HepG2 (cell line): ENCODE data around the gene ARFGEF2. TPM values are rescaled to one million over a fixed set of nuclear protein-coding genes. Genes with fewer than 3 reads are reported as not detected.

Experiments used
- CENPX ChIP-seq: sonication (generic); formaldehyde crosslinking; IDR thresholded peaks from 2 replicates; pipeline ENCODE4 v1.9.0; 2021; ENCODE audit warnings: mild to moderate bottlenecking, missing genetic modification reagents, moderate library complexity
- HDAC2 ChIP-seq: sonication (generic); formaldehyde crosslinking; IDR thresholded peaks from 2 replicates; pipeline ENCODE4 v1.4.0; 2020; ENCODE audit warnings: missing genetic modification reagents
- HNF4A ChIP-seq: sonication (generic); formaldehyde crosslinking; IDR thresholded peaks from 2 replicates; pipeline ENCODE4 v1.4.0; 2020; ENCODE audit warnings: missing genetic modification reagents
- MTF1 ChIP-seq: sonication (generic); formaldehyde crosslinking; IDR thresholded peaks from 2 replicates; pipeline ENCODE4 v1.5.0; 2020; ENCODE audit warnings: missing genetic modification reagents
- NONO ChIP-seq, 2 experiments: fragments of 450-650 bp in 1 of 2; sonication (generic) in 1 of 2; formaldehyde crosslinking in 1 of 2; IDR thresholded peaks in 1 of 2; conservative IDR thresholded peaks in 1 of 2; 2 replicates each; pipeline versions ENCODE4 v1.6.1 to v1.8.0; 2017 to 2022; ENCODE audit warnings: mild to moderate bottlenecking in 1 of 2, missing genetic modification reagents in 1 of 2, moderate library complexity in 1 of 2
- PTBP1 ChIP-seq: fragments of 200-400 bp; formaldehyde crosslinking; IDR thresholded peaks from 2 replicates; pipeline ENCODE4 v1.6.1; 2018; ENCODE audit warnings: low read length, low read depth; ENCODE audit not compliant: poor library complexity, severe bottlenecking
- RBFOX2 ChIP-seq: fragments of 200-400 bp; formaldehyde crosslinking; IDR thresholded peaks from 2 replicates; pipeline ENCODE4 v1.6.1; 2017; ENCODE audit warnings: low read depth, mild to moderate bottlenecking, low read length
- RXRB ChIP-seq: IDR thresholded peaks from 2 replicates; pipeline ENCODE4 v1.6.1; 2016; ENCODE audit warnings: borderline replicate concordance, missing genetic modification reagents, missing compliant biosample characterization
- SCMH1 ChIP-seq: sonication (generic); formaldehyde crosslinking; IDR thresholded peaks from 2 replicates; pipeline ENCODE4 v1.9.0; 2021; ENCODE audit warnings: missing genetic modification reagents, mild to moderate bottlenecking, borderline replicate concordance
- SKI ChIP-seq: fragments of 450-650 bp; IDR thresholded peaks from one replicate; pipeline ENCODE4 v1.6.1; 2018; ENCODE audit warnings: mild to moderate bottlenecking; ENCODE audit not compliant: partially characterized antibody
- SNAPC2 ChIP-seq: sonication (generic); formaldehyde crosslinking; IDR thresholded peaks from 2 replicates; pipeline ENCODE4 v1.8.1; 2022; ENCODE audit warnings: mild to moderate bottlenecking, missing genetic modification reagents
- TRIM22 ChIP-seq: fragments of 450-650 bp; IDR thresholded peaks from 2 replicates; pipeline ENCODE4 v1.6.1; 2017
- ZBTB37 ChIP-seq: sonication (generic); formaldehyde crosslinking; IDR thresholded peaks from 2 replicates; pipeline ENCODE4 v1.4.0; 2020; ENCODE audit warnings: mild to moderate bottlenecking, missing genetic modification reagents
- ZNF263 ChIP-seq: sonication (generic); formaldehyde crosslinking; IDR thresholded peaks from 2 replicates; pipeline ENCODE4 v1.4.0; 2020; ENCODE audit warnings: missing genetic modification reagents
- ZNF274 ChIP-seq: sonication (generic); formaldehyde crosslinking; IDR thresholded peaks from 2 replicates; pipeline ENCODE4 v1.5.1; 2020; ENCODE audit warnings: mild to moderate bottlenecking, missing genetic modification reagents
- ZNF333 ChIP-seq: sonication (generic); formaldehyde crosslinking; IDR thresholded peaks from 2 replicates; pipeline ENCODE4 v1.4.0; 2020; ENCODE audit warnings: mild to moderate bottlenecking, missing genetic modification reagents, borderline replicate concordance
- ZNF501 ChIP-seq: sonication (generic); formaldehyde crosslinking; IDR thresholded peaks from 2 replicates; pipeline ENCODE4 v1.5.1; 2020; ENCODE audit warnings: mild to moderate bottlenecking, moderate library complexity, missing genetic modification reagents
- ZNF510 ChIP-seq: sonication (generic); formaldehyde crosslinking; IDR thresholded peaks from 2 replicates; pipeline ENCODE4 v1.4.0; 2020; ENCODE audit warnings: low read depth, mild to moderate bottlenecking, missing genetic modification reagents
- ZNF543 ChIP-seq: sonication (generic); formaldehyde crosslinking; IDR thresholded peaks from 2 replicates; pipeline ENCODE4 v1.4.0; 2020; ENCODE audit warnings: mild to moderate bottlenecking, missing genetic modification reagents
- ZNF570 ChIP-seq: sonication (generic); formaldehyde crosslinking; IDR thresholded peaks from 2 replicates; pipeline ENCODE4 v1.4.0; 2020; ENCODE audit warnings: mild to moderate bottlenecking, missing genetic modification reagents, borderline replicate concordance
- ZNF775 ChIP-seq: sonication (generic); formaldehyde crosslinking; IDR thresholded peaks from 2 replicates; pipeline ENCODE4 v1.4.0; 2020; ENCODE audit warnings: missing genetic modification reagents, mild to moderate bottlenecking, moderate library complexity, borderline replicate concordance
- polyA plus RNA-seq, 8 experiments: library from polyadenylated mRNA; depleted of rRNA in 3 of 8; stranded (reverse) in 7 of 8; unstranded in 1 of 8; fragments of >200 nt; fragmentation: Illumina TruSeq in 4 of 8; extraction: Trizol in 4 of 8; gene quantifications; 2 replicates each; pipeline versions ENCODE4 v1.2.1 to v1.2.3, GENCODE V29; 2011 to 2016; ENCODE audit warnings: low read depth in 4 of 8, missing spikeins in 1 of 8, mixed read lengths in 1 of 8; ENCODE audit not compliant: insufficient read depth in 1 of 8
- total RNA-seq, 5 experiments: library from RNA; depleted of rRNA; stranded (reverse); fragments of >200 nt; fragmentation: Illumina TruSeq; extraction: Trizol; gene quantifications; 2 replicates each; pipeline ENCODE4 v1.2.3, GENCODE V29; 2016; ENCODE audit warnings: low read depth in 1 of 5
- TF ChIP-seq, protein P1 (sequence below), 2 experiments: sonication (generic) in 1 of 2; formaldehyde crosslinking in 1 of 2; IDR thresholded peaks; 2 replicates each; pipeline versions ENCODE4 v1.4.0 to v1.6.1; 2018 to 2020; ENCODE audit warnings: missing genetic modification reagents in 2 of 2, borderline replicate concordance in 1 of 2, low read depth in 1 of 2, mild to moderate bottlenecking in 1 of 2, missing biosample characterization in 1 of 2
- TF ChIP-seq, protein P2 (sequence below): sonication (generic); formaldehyde crosslinking; conservative IDR thresholded peaks from 2 replicates; pipeline ENCODE4 v1.8.0; 2022; ENCODE audit warnings: low read depth, missing genetic modification reagents

The ARFGEF2 gene
- total and polyA plus RNA-seq, 2 of the 13 experiments (the other 11 are each of a cell fraction or from before 2014, with no cell fraction given), result 44.0 to 60.8 TPM

GRCh38 chr20:48919882-48920526 is 1.5 kb upstream of the ARFGEF2 start (continued):
- TF ChIP-seq TRIM22 (no peak), ZNF543 (no peak; the same call in 1 of the 2 replicates), ZNF274 (CRISPR knock-in tag) (no peak), RBFOX2 (0 out of 2 replicates have a peak, but pooled peaks have one; percentile 37), HDAC2 (CRISPR knock-in tag) (peak; percentile 97), ZNF501 (CRISPR knock-in tag) (peak; percentile 73; the same call in 1 of the 2 replicates), ZNF263 (0 out of 2 replicates have a peak, but pooled peaks have one; percentile 51), PTBP1 (no peak), ZNF570 (0 out of 2 replicates have a peak, but pooled peaks have one; percentile 68), ZNF775 (CRISPR knock-in tag) (no peak), ZBTB37 (0 out of 2 replicates have a peak, but pooled peaks have one; percentile 59), RXRB (CRISPR knock-in tag) (peak; percentile 99), SCMH1 (no peak), MTF1 (no peak), ZNF333 (no peak; the same call in 1 of the 2 replicates), CENPX (CRISPR knock-in tag) (no peak), SNAPC2 (CRISPR knock-in tag) (peak; percentile 69), NONO (IDR thresholded peaks at IDR 0.05) (no peak), NONO (CRISPR knock-in tag; conservative IDR thresholded peaks at IDR 0.05) (peak; percentile 87; the same call in 1 of the 2 replicates), ZNF510 (CRISPR knock-in tag) (peak; percentile 82; the same call in 1 of the 2 replicates), HNF4A (CRISPR knock-in tag) (peak; percentile 93), SKI (peak; percentile 99)
- TF ChIP-seq, protein P1, sequence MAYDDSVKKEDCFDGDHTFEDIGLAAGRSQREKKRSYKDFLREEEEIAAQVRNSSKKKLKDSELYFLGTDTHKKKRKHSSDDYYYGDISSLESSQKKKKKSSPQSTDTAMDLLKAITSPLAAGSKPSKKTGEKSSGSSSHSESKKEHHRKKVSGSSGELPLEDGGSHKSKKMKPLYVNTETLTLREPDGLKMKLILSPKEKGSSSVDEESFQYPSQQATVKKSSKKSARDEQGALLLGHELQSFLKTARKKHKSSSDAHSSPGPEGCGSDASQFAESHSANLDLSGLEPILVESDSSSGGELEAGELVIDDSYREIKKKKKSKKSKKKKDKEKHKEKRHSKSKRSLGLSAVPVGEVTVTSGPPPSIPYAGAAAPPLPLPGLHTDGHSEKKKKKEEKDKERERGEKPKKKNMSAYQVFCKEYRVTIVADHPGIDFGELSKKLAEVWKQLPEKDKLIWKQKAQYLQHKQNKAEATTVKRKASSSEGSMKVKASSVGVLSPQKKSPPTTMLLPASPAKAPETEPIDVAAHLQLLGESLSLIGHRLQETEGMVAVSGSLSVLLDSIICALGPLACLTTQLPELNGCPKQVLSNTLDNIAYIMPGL (CRISPR knock-in tag; IDR thresholded peaks at IDR 0.05; ENCODE audit: borderline replicate concordance in 1 of 2, low read depth in 1 of 2), result peak in 1 of 2 experiments; percentile 62; a peak in 2 of 4 replicates
- TF ChIP-seq, protein P2, sequence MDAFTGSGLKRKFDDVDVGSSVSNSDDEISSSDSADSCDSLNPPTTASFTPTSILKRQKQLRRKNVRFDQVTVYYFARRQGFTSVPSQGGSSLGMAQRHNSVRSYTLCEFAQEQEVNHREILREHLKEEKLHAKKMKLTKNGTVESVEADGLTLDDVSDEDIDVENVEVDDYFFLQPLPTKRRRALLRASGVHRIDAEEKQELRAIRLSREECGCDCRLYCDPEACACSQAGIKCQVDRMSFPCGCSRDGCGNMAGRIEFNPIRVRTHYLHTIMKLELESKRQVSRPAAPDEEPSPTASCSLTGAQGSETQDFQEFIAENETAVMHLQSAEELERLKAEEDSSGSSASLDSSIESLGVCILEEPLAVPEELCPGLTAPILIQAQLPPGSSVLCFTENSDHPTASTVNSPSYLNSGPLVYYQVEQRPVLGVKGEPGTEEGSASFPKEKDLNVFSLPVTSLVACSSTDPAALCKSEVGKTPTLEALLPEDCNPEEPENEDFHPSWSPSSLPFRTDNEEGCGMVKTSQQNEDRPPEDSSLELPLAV, result no peak
